Gastroesophageal sphincter (tissue), 4 donors: Measurements from ENCODE around the gene PSME2. TPM values are rescaled to one million over a fixed set of nuclear protein-coding genes. Genes with fewer than 3 reads are reported as not detected.

Experiments
- ATAC-seq: fragments of 150-250 bp; one replicate; pipeline ENCODE4 v1.9.1; 2016; ENCODE audit warnings: mild to moderate bottlenecking, moderate library complexity
- H3K27ac ChIP-seq, 4 donors: fragments of 200-600 bp; sonication (generic) in 3 of 4; 1 replicate in 3 of 4; 2 replicates in 1 of 4; pipeline ENCODE4 v1.5.1; 2016 to 2019
- H3K27me3 ChIP-seq: fragments of 200-600 bp; sonication (generic); one replicate; pipeline ENCODE4 v1.5.1; 2019
- H3K36me3 ChIP-seq, 2 donors: fragments of 200-600 bp; sonication (generic); one replicate each; pipeline ENCODE4 v1.5.1; 2019; ENCODE audit warnings: control low read depth in 1 of 2
- H3K4me1 ChIP-seq, 3 donors: fragments of 200-600 bp; sonication (generic); 1 replicate in 2 of 3; 2 replicates in 1 of 3; pipeline ENCODE4 v1.5.1; 2016 to 2019; ENCODE audit warnings: control low read depth in 2 of 3
- H3K4me3 ChIP-seq, 2 donors: fragments of 200-600 bp; sonication (generic); one replicate each; pipeline ENCODE4 v1.5.1; 2019; ENCODE audit warnings: mild to moderate bottlenecking in 1 of 2, moderate library complexity in 1 of 2
- H3K9me3 ChIP-seq, 3 donors: fragments of 200-600 bp; sonication (generic); one replicate each; pipeline ENCODE4 v1.5.1; 2017 to 2019; ENCODE audit warnings: control low read depth in 2 of 3
- EP300 ChIP-seq: sonication (generic); formaldehyde crosslinking; IDR thresholded peaks from one replicate; pipeline ENCODE4 v1.6.1; 2017; ENCODE audit warnings: antibody characterized with exemption, mild to moderate bottlenecking
- POLR2A ChIP-seq, 2 donors: fragments of 450-650 bp; IDR thresholded peaks; one replicate each; pipeline ENCODE4 v1.6.1; 2017; ENCODE audit warnings: antibody characterized with exemption in 2 of 2, mild to moderate bottlenecking in 2 of 2, moderate library complexity in 1 of 2
- POLR2AphosphoS5 ChIP-seq: sonication (generic); formaldehyde crosslinking; IDR thresholded peaks from one replicate; pipeline ENCODE4 v1.6.1; 2017; ENCODE audit warnings: antibody characterized with exemption
- WGBS, 2 donors: methylation state at CpG; one replicate each; pipeline ENCODE4 v1.1.5; 2018; ENCODE audit warnings: low coverage in 1 of 2; 5-methylcytosine and 5-hydroxymethylcytosine counted together
- total RNA-seq, 4 donors: library from RNA; depleted of rRNA; stranded (reverse); fragments of >200 nt; gene quantifications; one replicate each; pipeline ENCODE4 v1.1.0, GENCODE V29; 2016
- TF ChIP-seq, protein P1 (sequence below), 4 experiments: fragments of 200-600 bp in 2 of 4; fragments of 450-650 bp in 2 of 4; sonication (generic) in 1 of 4; IDR thresholded peaks; one replicate each; pipeline ENCODE4 v1.5.1; 2017 to 2019; ENCODE audit warnings: antibody characterized with exemption in 4 of 4, mild to moderate bottlenecking in 2 of 4, moderate library complexity in 2 of 4

Gene PSME2
- total RNA-seq, 4 donors from 2014 or later: 41.4 to 52.3 (median 42.0) TPM

DNA sequence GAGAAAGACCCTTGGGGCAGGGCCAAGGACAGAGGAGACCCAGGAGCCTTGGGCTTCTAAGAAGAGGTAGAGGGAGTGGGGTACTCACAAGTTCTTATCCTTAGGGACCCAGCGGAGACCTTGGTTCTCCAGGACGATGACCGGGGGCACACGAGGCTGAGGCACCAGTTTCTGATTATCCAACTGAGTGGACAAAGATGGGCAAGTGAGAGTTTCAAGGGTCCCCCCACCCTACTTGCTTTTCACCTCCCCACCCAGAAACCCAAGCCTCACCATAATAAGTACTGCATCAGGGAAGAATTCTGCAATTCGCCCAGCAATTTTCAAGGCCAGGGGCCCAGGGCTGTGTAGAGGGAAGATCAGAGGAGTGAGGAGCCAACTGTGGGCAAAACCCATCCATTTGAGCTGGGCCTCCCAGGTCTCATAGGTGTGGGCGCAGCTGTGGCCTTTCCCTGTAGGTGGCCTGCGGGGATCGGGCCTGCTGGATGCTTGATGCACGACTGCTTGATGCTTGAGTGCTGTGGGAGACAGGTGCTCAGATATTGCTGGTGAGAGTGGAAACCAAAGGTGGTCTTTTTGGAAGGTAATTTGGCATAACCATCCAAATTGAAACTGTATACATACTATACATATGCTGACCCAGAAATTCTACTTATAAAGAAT is 7.0 kb downstream of the PSME2 start:
- Histone ChIP-seq H3K4me3 (peak overlapping the region in 1 of 2 donors; percentile 89), H3K4me1 (peaks cover 0 to 75% (median 29%) of the 10 kb centered on the region in 3 donors), H3K27ac (peak overlapping the region in 3 of 4 donors; percentile 34 to 94 (median 94)), H3K27me3 (no peaks in the 10 kb centered on the region), H3K36me3 (peaks cover 0 to 28% of the 10 kb centered on the region in 2 donors), H3K9me3 (no peaks in the 10 kb centered on the region)
- 80 to 100% methylated on average over 2 to 5 of the region's 9 CpGs for WGBS, 2 donors
- no peak for ATAC-seq
- TF ChIP-seq, protein P1, sequence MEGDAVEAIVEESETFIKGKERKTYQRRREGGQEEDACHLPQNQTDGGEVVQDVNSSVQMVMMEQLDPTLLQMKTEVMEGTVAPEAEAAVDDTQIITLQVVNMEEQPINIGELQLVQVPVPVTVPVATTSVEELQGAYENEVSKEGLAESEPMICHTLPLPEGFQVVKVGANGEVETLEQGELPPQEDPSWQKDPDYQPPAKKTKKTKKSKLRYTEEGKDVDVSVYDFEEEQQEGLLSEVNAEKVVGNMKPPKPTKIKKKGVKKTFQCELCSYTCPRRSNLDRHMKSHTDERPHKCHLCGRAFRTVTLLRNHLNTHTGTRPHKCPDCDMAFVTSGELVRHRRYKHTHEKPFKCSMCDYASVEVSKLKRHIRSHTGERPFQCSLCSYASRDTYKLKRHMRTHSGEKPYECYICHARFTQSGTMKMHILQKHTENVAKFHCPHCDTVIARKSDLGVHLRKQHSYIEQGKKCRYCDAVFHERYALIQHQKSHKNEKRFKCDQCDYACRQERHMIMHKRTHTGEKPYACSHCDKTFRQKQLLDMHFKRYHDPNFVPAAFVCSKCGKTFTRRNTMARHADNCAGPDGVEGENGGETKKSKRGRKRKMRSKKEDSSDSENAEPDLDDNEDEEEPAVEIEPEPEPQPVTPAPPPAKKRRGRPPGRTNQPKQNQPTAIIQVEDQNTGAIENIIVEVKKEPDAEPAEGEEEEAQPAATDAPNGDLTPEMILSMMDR (IDR thresholded peaks at IDR 0.05): no peak
- no peak for TF ChIP-seq EP300

DNA sequence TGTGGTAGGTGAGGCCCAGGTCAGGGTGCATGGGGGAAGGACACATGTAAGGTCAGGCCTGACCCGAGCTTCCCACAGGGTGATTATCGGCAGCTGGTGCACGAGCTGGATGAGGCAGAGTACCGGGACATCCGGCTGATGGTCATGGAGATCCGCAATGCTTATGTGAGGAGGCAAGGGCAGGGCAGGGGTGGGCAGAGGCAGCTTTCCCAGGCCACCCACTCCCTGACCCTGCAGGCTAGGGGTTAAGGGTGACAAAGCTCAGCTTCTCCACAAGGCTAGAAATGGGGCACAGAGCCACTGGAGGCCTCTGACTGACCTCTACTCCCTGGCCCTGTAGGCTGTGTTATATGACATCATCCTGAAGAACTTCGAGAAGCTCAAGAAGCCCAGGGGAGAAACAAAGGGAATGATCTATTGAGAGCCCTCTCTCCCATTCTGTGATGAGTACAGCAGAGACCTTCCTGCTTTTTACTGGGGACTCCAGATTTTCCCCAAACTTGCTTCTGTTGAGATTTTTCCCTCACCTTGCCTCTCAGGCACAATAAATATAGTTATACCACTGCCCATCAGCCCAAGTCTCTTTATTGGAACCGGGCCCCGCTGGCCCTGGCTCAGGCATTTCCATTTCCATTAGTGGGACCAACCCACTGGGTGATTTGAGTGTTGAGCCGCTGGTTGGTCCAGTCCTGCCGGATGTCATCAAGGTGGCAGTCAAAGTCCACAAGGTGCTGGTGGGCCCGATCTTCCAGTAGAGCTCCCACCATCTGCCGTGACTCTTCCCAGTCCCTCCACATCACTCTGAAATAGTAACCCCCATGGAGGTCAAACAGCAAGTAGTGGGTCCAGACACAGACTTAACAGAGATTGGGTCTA is 7.8 kb downstream of the PSME2 start:
- H3K27ac ChIP-seq: peak overlapping the region in 2 of 4 donors; percentile 94
- TF ChIP-seq, protein P1 (IDR thresholded peaks at IDR 0.05): no peak
- no peak for TF ChIP-seq POLR2A (IDR thresholded peaks at IDR 0.05)
- no peak for TF ChIP-seq POLR2AphosphoS5
- no peak for TF ChIP-seq EP300
- ATAC-seq: no peak
- H3K9me3 ChIP-seq: no peaks in the 10 kb centered on the region
- WGBS, 2 donors: 43 to 82% methylated on average over 1 to 5 of the region's 13 CpGs
- H3K27me3 ChIP-seq: no peaks in the 10 kb centered on the region
- H3K36me3 ChIP-seq: peaks cover 0 to 28% of the 10 kb centered on the region in 2 donors
- no peak overlapping the region for H3K4me3 ChIP-seq
- peaks cover 0 to 68% (median 29%) of the 10 kb centered on the region in 3 donors for H3K4me1 ChIP-seq

DNA sequence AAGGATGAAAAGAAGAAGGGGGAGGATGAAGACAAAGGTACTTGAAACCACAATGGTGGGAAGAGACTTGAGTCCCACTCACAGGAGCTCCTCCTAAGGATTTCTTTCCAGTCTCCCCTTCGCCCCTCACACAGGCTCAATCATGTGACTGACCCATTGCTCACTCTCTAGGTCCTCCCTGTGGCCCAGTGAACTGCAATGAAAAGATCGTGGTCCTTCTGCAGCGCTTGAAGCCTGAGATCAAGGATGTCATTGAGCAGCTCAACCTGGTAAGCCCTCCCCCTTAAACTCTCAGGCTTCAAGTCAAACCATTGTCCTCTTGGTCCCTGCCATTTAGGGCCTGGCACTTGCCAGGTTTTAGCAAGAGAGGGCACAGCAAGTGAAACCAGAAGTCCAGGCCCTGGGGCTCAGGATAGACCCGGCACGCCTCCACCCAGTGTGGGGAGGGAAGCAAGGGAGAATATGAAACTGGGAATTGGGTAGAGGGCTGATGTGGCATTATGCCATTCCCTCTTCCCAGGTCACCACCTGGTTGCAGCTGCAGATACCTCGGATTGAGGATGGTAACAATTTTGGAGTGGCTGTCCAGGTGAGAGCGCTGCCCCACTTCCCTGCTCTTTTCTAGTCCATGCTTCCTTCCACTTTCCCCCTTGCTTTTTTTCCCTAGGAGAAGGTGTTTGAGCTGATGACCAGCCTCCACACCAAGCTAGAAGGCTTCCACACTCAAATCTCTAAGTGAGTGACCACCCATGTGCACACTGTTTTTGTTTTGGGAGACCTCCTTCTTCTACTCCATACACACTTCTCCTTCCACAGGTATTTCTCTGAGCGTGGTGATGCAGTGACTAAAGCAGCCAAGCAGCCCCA is 8.6 kb downstream of the PSME2 start:
- Histone ChIP-seq H3K27me3 (no peaks in the 10 kb centered on the region), H3K36me3 (peaks cover 0 to 28% of the 10 kb centered on the region in 2 donors), H3K4me1 (peaks cover 0 to 64% (median 29%) of the 10 kb centered on the region in 3 donors), H3K27ac (peak overlapping the region in 3 of 4 donors; percentile 94 to 95 (median 94)), H3K9me3 (no peaks in the 10 kb centered on the region), H3K4me3 (no peak overlapping the region)
- whole genome bisulfite sequencing, 2 donors: 87 to 94% methylated on average over 3 of the region's 8 CpGs
- no peak for TF ChIP-seq EP300
- no peak for TF ChIP-seq POLR2A (IDR thresholded peaks at IDR 0.05)
- no peak for TF ChIP-seq POLR2AphosphoS5
- TF ChIP-seq, protein P1 (IDR thresholded peaks at IDR 0.05): no peak
- ATAC-seq: no peak

DNA sequence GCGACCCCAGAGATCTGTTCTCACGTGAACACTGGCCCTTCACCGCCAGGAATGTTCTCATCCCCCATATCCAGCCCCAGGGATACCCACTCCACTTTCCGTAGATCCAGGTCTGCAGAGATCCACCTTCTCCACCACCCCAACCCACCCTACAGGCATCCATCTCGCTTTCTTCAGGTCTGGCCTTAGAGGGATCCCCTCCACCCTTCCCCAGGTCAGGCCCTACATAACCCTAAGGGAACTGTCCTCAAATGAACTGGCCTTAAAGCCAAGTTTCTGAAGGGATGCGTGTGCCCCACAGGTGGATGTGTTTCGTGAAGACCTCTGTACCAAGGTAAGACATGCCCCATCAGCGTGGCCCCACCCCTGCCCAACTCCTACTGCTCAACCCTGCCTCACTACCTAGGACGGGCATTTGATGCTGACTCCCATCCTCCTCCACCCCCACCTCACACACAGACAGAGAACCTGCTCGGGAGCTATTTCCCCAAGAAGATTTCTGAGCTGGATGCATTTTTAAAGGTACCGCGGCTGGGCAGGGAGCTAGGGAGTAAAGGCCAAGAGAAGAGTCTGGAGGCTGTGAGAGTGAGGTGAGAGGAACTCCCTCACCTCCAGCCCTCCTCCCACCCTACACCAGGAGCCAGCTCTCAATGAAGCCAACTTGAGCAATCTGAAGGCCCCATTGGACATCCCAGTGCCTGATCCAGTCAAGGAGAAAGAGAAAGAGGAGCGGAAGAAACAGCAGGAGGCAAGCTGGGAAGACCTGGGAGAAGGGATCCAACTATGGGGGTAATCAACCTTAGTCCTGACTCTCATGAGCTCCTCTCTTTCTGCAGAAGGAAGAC is 9.5 kb downstream of the PSME2 start:
- H3K4me3 ChIP-seq: peak overlapping the region; percentile 93 to 98
- 28 to 42% methylated on average over 2 to 5 of the region's 13 CpGs for WGBS, 2 donors
- TF ChIP-seq EP300 (no peak), POLR2AphosphoS5 (no peak), POLR2A (IDR thresholded peaks at IDR 0.05) (no peak)
- TF ChIP-seq, protein P1 (IDR thresholded peaks at IDR 0.05): no peak
- H3K36me3 ChIP-seq: peaks cover 0 to 28% of the 10 kb centered on the region in 2 donors
- ATAC-seq: no peak
- H3K27ac ChIP-seq: peak overlapping the region; percentile 81 to 95 (median 93)
- peaks cover 0 to 62% (median 25%) of the 10 kb centered on the region in 3 donors for H3K4me1 ChIP-seq
- H3K27me3 ChIP-seq: no peaks in the 10 kb centered on the region
- no peaks in the 10 kb centered on the region for H3K9me3 ChIP-seq
